ENCODE data around the gene C10orf62.

DNA sequence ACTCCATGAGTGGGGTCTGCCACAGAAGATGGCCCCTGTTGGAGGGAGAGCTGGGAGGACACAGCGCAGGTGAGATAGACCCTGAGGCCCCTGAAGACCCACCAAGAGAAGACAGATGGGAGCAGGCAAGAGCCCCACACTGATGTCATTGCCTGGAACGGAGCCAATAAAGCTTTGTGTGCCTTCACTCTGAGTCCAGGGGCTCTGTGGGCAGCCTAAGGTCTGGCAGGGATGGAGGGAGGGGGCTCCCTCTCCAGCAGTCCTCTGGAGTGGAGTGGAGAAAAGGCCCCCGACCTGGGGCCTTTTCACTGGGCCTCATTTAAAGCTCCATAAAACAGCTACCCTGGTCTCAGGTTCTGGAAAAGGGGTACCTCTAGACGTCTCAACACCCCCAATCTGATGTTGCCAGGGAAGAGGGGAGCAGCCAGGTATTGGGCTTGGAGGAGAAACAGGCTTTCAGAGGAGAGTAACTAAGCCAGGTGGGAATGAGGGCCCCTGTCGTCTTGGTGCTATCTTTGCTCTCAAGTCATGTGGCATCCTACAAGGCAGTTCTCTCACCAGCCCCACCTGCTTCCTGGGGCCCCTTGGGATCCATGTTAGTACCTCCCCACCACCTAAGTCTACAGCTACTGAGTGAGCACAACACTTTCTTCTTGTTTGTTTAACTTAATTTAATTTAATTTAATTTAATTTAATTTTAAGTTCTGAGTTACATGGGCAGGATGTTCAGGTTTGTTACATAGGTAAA is 1.4 kb downstream of the C10orf62 start:
- TF ChIP-seq CTBP1 (IDR thresholded peaks at IDR 0.05; ENCODE audit: borderline replicate concordance) (no peak), HCFC1 (IDR thresholded peaks at IDR 0.05; ENCODE audit: low read depth, low read length) (no peak), TCF7L2 (IDR thresholded peaks at IDR 0.05; ENCODE audit: low read depth, low read length) (no peak), TAF7 (tag; IDR thresholded peaks at IDR 0.05) (no peak)
- TF ChIP-seq, protein P1, sequence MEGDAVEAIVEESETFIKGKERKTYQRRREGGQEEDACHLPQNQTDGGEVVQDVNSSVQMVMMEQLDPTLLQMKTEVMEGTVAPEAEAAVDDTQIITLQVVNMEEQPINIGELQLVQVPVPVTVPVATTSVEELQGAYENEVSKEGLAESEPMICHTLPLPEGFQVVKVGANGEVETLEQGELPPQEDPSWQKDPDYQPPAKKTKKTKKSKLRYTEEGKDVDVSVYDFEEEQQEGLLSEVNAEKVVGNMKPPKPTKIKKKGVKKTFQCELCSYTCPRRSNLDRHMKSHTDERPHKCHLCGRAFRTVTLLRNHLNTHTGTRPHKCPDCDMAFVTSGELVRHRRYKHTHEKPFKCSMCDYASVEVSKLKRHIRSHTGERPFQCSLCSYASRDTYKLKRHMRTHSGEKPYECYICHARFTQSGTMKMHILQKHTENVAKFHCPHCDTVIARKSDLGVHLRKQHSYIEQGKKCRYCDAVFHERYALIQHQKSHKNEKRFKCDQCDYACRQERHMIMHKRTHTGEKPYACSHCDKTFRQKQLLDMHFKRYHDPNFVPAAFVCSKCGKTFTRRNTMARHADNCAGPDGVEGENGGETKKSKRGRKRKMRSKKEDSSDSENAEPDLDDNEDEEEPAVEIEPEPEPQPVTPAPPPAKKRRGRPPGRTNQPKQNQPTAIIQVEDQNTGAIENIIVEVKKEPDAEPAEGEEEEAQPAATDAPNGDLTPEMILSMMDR (IDR thresholded peaks at IDR 0.05 in 2 of 3, conservative IDR thresholded peaks at IDR 0.05 in 1 of 3; ENCODE audit: insufficient read depth in 2 of 3, low read depth in 1 of 3, low read length in 3 of 3): no peak

All from K562 (cell line).